EH (cell line): ENCODE measurements around the gene ODC1.

Source experiments
- DNase-seq: peaks from one replicate; pipeline ENCODE4 v3.0.0-alpha.2; 2015; ENCODE audit warnings: low read depth

The ODC1 gene

GRCh38 chr2:10414591-10414990 lies 33.5 kb downstream of the ODC1 start:
- no peak for DNase-seq

DNA sequence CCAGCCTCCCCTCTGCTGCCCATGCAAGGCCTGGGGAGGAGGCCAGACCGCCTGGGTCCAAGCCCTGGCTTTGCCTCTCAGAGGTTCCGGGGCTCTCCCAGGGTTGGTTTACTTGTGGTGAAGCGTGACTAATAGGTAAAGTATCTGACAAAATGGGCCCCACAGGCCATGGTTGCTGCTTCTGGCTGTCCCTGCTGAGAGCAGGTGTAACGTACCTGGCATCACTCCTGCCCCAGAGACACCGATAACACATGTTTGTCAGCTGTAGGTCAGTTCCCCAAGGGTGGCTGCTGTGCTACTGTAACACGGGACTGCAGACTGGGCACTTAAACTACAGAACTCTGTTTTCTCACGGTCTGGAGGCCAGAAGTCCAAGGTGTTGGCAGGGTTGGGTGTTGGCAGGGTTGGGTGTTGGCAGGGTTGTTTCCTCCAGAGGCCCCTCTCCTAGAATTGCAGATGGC lies 34.1 kb downstream of the ODC1 start:
- peak; percentile 61 for DNase-seq

GRCh38 chr2:10413503-10413902 lies 34.6 kb downstream of the ODC1 start:
- no peak for DNase-seq

GRCh38 chr2:10412380-10412779 lies 35.7 kb downstream of the ODC1 start:
- peak; percentile 74 for DNase-seq

DNA sequence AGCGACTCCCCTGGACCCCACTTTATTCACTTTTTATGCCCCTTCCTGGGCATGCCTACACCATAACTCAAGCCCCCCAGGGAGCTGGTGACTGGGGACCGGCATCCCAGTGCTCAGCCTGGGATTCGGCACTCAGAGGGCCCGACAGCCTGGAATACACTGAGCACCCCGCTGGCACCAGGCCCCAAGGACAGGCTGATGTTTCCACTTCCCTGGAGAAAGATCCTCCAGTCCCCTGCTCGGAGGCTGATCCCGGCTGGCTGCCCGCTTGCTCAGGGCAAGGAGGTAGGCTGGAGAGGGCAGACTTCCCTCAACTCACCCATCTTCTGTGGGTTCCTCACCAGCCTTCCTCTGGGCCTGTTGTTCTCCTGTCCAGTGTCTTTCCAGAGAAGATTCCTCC lies 36.6 kb downstream of the ODC1 start:
- DNase-seq, result no peak

- no peak for DNase-seq
These were observed 37.2 kb downstream of the ODC1 start for GRCh38 chr2:10410823-10411437.

- DNase-seq, result no peak
These were observed 37.9 kb downstream of the ODC1 start for GRCh38 chr2:10410001-10410822.

GRCh38 chr2:10408649-10409579 lies 39.2 kb downstream of the ODC1 start:
- DNase-seq, result peak; percentile 70

DNA sequence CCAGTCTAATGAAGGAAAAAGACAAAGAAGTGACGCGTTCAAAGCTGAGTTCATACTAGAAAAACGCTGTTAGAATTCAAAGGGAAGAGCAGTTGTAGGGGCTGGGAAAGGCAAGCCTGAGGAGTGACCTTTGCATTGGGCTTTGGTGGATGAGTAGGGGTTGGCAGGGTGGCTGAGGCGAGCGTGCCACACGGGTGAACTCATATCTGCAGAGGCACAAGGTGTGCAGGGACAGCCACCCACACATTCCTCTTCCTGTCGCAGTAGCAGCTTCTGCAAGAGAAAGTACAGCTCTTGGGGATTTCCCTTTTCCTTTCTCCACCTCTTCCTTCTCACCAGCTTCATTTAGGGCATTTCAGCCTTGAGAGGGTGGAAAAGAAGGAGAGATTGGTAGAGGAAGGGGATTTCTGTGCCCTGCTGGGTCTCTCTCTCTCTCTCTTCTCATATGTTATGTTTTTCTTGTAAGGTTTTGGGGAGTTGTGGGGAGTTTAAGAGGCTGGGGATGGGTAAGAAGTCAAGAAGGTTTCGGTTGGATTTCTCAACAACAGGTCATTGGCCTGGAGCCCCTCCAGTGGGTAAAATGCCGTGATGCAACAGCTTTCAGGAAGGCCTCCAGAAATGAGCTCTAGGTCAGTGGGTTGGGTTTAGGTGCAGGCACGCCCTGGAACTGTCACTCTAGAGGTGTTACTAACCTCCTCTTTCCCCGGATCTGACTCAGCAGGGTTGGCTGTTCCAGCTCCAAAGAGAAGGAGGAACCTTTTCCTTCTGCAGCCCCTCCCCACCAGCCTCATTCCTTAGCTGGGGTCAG lies 40.1 kb downstream of the ODC1 start:
- DNase-seq, result peak; percentile 78

- DNase-seq, result no peak
These were observed 40.7 kb downstream of the ODC1 start for GRCh38 chr2:10407432-10407831.

- DNase-seq, result no peak
These were observed 41.5 kb downstream of the ODC1 start for GRCh38 chr2:10406491-10407188.

GRCh38 chr2:10406016-10406415 lies 42.1 kb downstream of the ODC1 start:
- DNase-seq, result no peak

- peak; percentile 97 for DNase-seq
These were observed 42.7 kb downstream of the ODC1 start for GRCh38 chr2:10405448-10405847.

GRCh38 chr2:10404324-10405143 lies 43.6 kb downstream of the ODC1 start:
- peak; percentile 38 for DNase-seq

GRCh38 chr2:10402653-10403215 lies 45.4 kb downstream of the ODC1 start:
- no peak for DNase-seq

DNA sequence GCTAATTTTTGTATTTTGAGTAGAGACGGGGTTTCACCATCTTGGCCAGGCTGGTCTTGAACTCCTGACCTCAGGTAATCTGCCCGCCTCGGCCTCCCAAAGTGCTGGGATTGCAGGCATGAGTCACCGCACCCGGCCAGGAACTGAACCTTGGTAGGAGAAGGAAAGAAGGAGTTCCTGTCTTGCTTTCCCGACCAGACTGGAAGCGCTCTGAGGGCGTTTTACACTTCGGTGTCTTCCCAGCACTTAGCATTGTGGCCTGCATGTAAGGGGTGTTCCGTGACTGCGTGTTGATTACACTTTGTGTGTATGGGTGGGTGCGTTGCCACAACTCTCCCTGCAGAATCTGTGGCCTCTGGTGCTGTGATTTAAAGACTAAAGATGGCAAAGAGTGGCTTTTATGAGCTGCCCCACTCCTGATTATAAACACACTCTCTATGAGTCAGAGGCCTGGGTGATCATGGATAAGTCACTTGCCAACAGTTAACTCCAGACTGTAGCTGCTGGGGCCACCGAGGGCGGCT lies 46.0 kb downstream of the ODC1 start:
- peak; percentile 75 for DNase-seq

GRCh38 chr2:10400978-10401951 lies 46.9 kb downstream of the ODC1 start:
- no peak for DNase-seq

- no peak for DNase-seq
These were observed 47.6 kb downstream of the ODC1 start for GRCh38 chr2:10400568-10400977.
